ENCODE measurements around the gene STX7.

Gene STX7

GRCh38 chr6:132527791-132528190, 14.9 kb upstream of the STX7 start:
- Histone ChIP-seq H3K9me3 (replicated peaks; ENCODE audit: low read length) (no peaks in the 10 kb centered on the region), H3K4me3 (ENCODE audit: low read length) (no peak overlapping the region), H3K27me3 (ENCODE audit: control insufficient read depth, insufficient read depth, low read length) (no peaks in the 10 kb centered on the region), H3K9ac (ENCODE audit: low read depth, low read length) (no peak overlapping the region), H3K36me3 (ENCODE audit: insufficient read depth, low read length) (no peaks in the 10 kb centered on the region), H3K4me2 (ENCODE audit: low read length) (no peak overlapping the region), H3K4me1 (ENCODE audit: control insufficient read depth, insufficient read depth, low read length) (peaks cover 6% of the 10 kb centered on the region)

GRCh38 chr6:132526461-132526860, 13.5 kb upstream of the STX7 start:
- Histone ChIP-seq H3K4me3 (ENCODE audit: low read length) (no peak overlapping the region), H3K9me3 (replicated peaks; ENCODE audit: low read length) (no peaks in the 10 kb centered on the region), H3K4me2 (ENCODE audit: low read length) (no peak overlapping the region), H3K9ac (ENCODE audit: low read depth, low read length) (no peak overlapping the region), H3K36me3 (ENCODE audit: insufficient read depth, low read length) (no peaks in the 10 kb centered on the region), H3K4me1 (ENCODE audit: control insufficient read depth, insufficient read depth, low read length) (peaks cover 9% of the 10 kb centered on the region), H3K27me3 (ENCODE audit: control insufficient read depth, insufficient read depth, low read length) (no peaks in the 10 kb centered on the region)

DNA sequence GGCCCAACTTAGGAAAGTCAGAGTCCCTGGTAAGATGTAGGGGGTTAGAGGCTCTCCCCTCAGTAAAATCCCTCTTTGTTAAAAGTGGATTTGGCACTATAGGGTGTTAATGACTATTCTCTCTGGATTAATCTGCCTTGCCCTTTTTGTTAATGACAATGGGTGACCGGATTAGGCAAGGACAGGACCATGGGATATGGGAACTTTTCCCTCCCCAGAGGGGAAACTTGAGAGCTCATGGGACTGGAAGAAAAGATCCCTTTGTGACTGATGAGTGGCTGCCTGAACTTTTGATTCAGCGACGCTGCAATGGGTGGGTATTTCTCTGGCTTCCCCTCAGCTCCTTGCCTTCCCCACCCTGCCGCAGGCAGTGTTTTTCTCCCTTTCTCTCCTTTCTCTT, 12.9 kb upstream of the STX7 start:
- peaks cover 13% of the 10 kb centered on the region for H3K4me1 ChIP-seq (ENCODE audit: control insufficient read depth, insufficient read depth, low read length)

DNA sequence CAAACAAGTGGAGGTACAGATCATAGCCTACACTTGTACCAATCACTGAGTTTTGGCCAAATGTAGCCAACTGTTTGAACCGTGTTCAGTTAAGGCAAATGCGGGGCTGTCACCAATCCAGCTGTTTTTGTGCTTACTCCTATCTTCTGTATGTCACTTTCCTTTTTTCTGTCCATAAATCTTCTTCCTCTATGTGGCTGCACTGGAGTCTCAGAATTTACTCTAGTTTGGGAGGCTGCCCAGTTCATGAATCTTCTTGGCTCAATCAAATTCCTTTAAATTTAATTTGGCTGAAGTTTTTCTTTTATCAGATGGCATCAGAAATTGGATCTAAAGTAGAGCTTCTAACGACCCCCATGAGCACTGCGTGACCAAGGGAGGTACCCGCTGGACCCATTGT, 11.7 kb upstream of the STX7 start:
- Histone ChIP-seq H3K9me3 (replicated peaks; ENCODE audit: low read length) (no peaks in the 10 kb centered on the region), H3K27me3 (ENCODE audit: control insufficient read depth, insufficient read depth, low read length) (no peaks in the 10 kb centered on the region), H3K4me2 (ENCODE audit: low read length) (no peak overlapping the region), H3K36me3 (ENCODE audit: insufficient read depth, low read length) (no peaks in the 10 kb centered on the region), H3K4me1 (ENCODE audit: control insufficient read depth, insufficient read depth, low read length) (peaks cover 16% of the 10 kb centered on the region), H3K4me3 (ENCODE audit: low read length) (no peak overlapping the region), H3K9ac (ENCODE audit: low read depth, low read length) (no peak overlapping the region)

More for the DNA sequence above, 12.9 kb upstream of the STX7 start:
- Histone ChIP-seq H3K36me3 (ENCODE audit: insufficient read depth, low read length) (no peaks in the 10 kb centered on the region), H3K27me3 (ENCODE audit: control insufficient read depth, insufficient read depth, low read length) (no peaks in the 10 kb centered on the region), H3K4me3 (ENCODE audit: low read length) (no peak overlapping the region), H3K9ac (ENCODE audit: low read depth, low read length) (no peak overlapping the region), H3K9me3 (replicated peaks; ENCODE audit: low read length) (no peaks in the 10 kb centered on the region), H3K4me2 (ENCODE audit: low read length) (no peak overlapping the region)

GRCh38 chr6:132520953-132521352, 8.0 kb upstream of the STX7 start:
- H3K9ac ChIP-seq (ENCODE audit: low read depth, low read length), result no peak overlapping the region
- H3K27me3 ChIP-seq (ENCODE audit: control insufficient read depth, insufficient read depth, low read length), result peaks cover 4% of the 10 kb centered on the region
- no peaks in the 10 kb centered on the region for H3K36me3 ChIP-seq (ENCODE audit: insufficient read depth, low read length)
- no peaks in the 10 kb centered on the region for H3K9me3 ChIP-seq (replicated peaks; ENCODE audit: low read length)
- H3K4me3 ChIP-seq (ENCODE audit: low read length), result no peak overlapping the region
- H3K4me2 ChIP-seq (ENCODE audit: low read length), result no peak overlapping the region
- peaks cover 10% of the 10 kb centered on the region for H3K4me1 ChIP-seq (ENCODE audit: control insufficient read depth, insufficient read depth, low read length)

DNA sequence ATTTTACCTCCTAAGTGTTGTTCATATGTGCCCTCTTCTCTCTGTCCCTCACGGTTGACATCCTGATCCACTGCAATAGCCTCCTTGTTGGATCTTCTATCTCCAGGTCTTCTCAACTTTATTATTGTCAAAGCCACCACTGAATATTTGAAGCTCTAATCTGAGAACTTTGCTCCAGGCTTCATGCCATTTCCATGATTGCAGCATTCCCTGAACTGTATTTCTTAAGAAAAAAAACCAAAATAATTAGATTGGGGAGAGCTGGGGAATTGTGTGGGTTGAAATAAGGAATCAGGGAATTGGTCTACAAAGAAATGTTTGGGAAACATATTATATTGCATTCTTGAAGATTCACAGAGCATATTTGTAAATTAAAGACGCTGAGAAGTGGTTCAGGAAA, 2.5 kb upstream of the STX7 start:
- H3K4me3 ChIP-seq (ENCODE audit: low read length), result no peak overlapping the region

GRCh38 chr6:132513831-132514545, 1.1 kb upstream of the STX7 start:
- Histone ChIP-seq H3K4me1 (ENCODE audit: control insufficient read depth, insufficient read depth, low read length) (peaks cover 27% of the 10 kb centered on the region), H3K9me3 (replicated peaks; ENCODE audit: low read length) (no peaks in the 10 kb centered on the region), H3K36me3 (ENCODE audit: insufficient read depth, low read length) (no peaks in the 10 kb centered on the region), H3K4me2 (ENCODE audit: low read length) (no peak overlapping the region), H3K9ac (ENCODE audit: low read depth, low read length) (no peak overlapping the region), H3K27me3 (ENCODE audit: control insufficient read depth, insufficient read depth, low read length) (peaks cover 4% of the 10 kb centered on the region), H3K4me3 (ENCODE audit: low read length) (no peak overlapping the region)

More for the DNA sequence above, 2.5 kb upstream of the STX7 start:
- H3K27me3 ChIP-seq (ENCODE audit: control insufficient read depth, insufficient read depth, low read length), result peaks cover 4% of the 10 kb centered on the region
- no peak overlapping the region for H3K4me2 ChIP-seq (ENCODE audit: low read length)
- no peaks in the 10 kb centered on the region for H3K9me3 ChIP-seq (replicated peaks; ENCODE audit: low read length)
- no peak overlapping the region for H3K9ac ChIP-seq (ENCODE audit: low read depth, low read length)
- no peaks in the 10 kb centered on the region for H3K36me3 ChIP-seq (ENCODE audit: insufficient read depth, low read length)
- peaks cover 27% of the 10 kb centered on the region for H3K4me1 ChIP-seq (ENCODE audit: control insufficient read depth, insufficient read depth, low read length)

DNA sequence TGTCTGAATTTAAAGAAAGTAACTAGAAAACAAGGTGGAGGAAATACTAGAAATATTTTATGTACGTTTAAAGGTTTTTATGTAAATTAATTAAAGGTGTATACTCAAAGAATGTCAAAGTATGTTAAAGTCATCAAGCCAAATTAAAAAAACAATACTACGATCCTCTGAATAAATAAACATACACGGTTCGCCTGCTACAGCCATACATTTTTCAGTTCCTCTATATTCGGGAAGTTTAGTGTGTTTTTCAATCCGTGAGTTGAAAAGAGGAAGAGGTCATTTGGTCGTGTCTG, 626 bp downstream of the STX7 start:
- H3K4me3 ChIP-seq (ENCODE audit: low read length), result peak overlapping the region; percentile 94
- peaks cover 27% of the 10 kb centered on the region for H3K4me1 ChIP-seq (ENCODE audit: control insufficient read depth, insufficient read depth, low read length)
- peaks cover 6% of the 10 kb centered on the region for H3K36me3 ChIP-seq (ENCODE audit: insufficient read depth, low read length)
- no peaks in the 10 kb centered on the region for H3K9me3 ChIP-seq (replicated peaks; ENCODE audit: low read length)
- H3K9ac ChIP-seq (ENCODE audit: low read depth, low read length), result peak overlapping the region; percentile 86
- peaks cover 4% of the 10 kb centered on the region for H3K27me3 ChIP-seq (ENCODE audit: control insufficient read depth, insufficient read depth, low read length)
- peak overlapping the region; percentile 86 for H3K4me2 ChIP-seq (ENCODE audit: low read length)

GRCh38 chr6:132511831-132512220, 1.1 kb downstream of the STX7 start:
- peaks cover 27% of the 10 kb centered on the region for H3K4me1 ChIP-seq (ENCODE audit: control insufficient read depth, insufficient read depth, low read length)
- H3K9ac ChIP-seq (ENCODE audit: low read depth, low read length), result peak overlapping the region; percentile 86
- H3K36me3 ChIP-seq (ENCODE audit: insufficient read depth, low read length), result peaks cover 6% of the 10 kb centered on the region
- peak overlapping the region; percentile 86 for H3K4me2 ChIP-seq (ENCODE audit: low read length)
- H3K9me3 ChIP-seq (replicated peaks; ENCODE audit: low read length), result no peaks in the 10 kb centered on the region
- H3K4me3 ChIP-seq (ENCODE audit: low read length), result peak overlapping the region; percentile 94
- H3K27me3 ChIP-seq (ENCODE audit: control insufficient read depth, insufficient read depth, low read length), result peaks cover 4% of the 10 kb centered on the region

- H3K36me3 ChIP-seq (ENCODE audit: insufficient read depth, low read length), result peaks cover 6% of the 10 kb centered on the region
- H3K4me2 ChIP-seq (ENCODE audit: low read length), result peak overlapping the region; percentile 86
- H3K9me3 ChIP-seq (replicated peaks; ENCODE audit: low read length), result no peaks in the 10 kb centered on the region
- H3K27me3 ChIP-seq (ENCODE audit: control insufficient read depth, insufficient read depth, low read length), result peaks cover under 1% of the 10 kb centered on the region
- H3K4me1 ChIP-seq (ENCODE audit: control insufficient read depth, insufficient read depth, low read length), result peaks cover 27% of the 10 kb centered on the region
- peak overlapping the region; percentile 86 for H3K9ac ChIP-seq (ENCODE audit: low read depth, low read length)
- H3K4me3 ChIP-seq (ENCODE audit: low read length), result peak overlapping the region; percentile 94
These were observed 1.6 kb downstream of the STX7 start for GRCh38 chr6:132511210-132511830.

DNA sequence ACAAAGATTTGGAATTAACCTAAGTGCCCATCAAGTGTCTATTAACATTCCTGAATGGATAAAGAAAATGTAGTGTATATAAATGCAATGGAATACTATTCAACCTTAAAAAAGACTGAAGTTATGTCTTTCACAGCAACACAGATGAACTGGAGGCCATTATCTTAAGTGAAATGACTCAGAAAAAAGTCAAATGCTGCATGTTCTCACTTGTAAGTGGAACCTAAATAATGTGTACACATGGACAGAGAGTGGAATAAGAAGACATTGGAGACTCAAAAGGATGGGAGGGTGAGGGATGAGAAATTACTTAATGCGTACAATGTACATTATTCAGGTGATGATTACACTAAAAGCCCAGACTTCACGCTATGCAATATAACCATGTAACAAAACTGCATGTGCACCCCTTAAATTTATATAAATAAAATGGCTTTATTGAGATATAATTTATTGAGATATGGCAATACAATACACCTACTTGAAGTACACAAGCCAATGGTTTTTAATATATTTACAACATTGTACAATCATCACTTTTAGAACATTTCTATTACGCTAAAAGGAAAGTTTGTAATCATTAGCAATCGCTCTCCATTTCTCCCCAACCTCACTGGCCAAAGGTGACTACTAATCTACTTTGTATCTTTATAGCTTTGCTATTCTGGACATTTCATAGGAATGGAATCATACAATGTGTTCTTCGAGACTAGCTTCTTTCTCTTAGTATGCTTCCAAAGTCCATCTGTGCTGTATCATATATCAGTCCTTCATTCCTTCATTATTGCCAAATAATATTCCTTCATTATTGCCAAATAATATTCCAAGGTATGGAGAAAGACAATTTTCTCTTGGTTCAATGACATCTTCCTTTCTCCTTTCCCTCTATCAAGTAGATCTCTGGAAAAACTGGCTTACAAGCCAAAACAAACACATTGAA, 5.8 kb downstream of the STX7 start:
- Histone ChIP-seq H3K9ac (ENCODE audit: low read depth, low read length) (no peak overlapping the region), H3K4me3 (ENCODE audit: low read length) (no peak overlapping the region), H3K4me2 (ENCODE audit: low read length) (no peak overlapping the region), H3K9me3 (replicated peaks; ENCODE audit: low read length) (no peaks in the 10 kb centered on the region), H3K36me3 (ENCODE audit: insufficient read depth, low read length) (peaks cover 7% of the 10 kb centered on the region), H3K4me1 (ENCODE audit: control insufficient read depth, insufficient read depth, low read length) (peaks cover 11% of the 10 kb centered on the region), H3K27me3 (ENCODE audit: control insufficient read depth, insufficient read depth, low read length) (no peaks in the 10 kb centered on the region)
